GM18909 (cell line): ENCODE data around the gene ITGA11.

Experiments used
- ATAC-seq: cut with Tn5 transposase; IDR thresholded peaks from one replicate; pipeline ENCODE4 v1.9.1; 2021; ENCODE audit warnings: mild to moderate bottlenecking; ENCODE audit not compliant: unreplicated experiment, poor library complexity

The ITGA11 gene

DNA sequence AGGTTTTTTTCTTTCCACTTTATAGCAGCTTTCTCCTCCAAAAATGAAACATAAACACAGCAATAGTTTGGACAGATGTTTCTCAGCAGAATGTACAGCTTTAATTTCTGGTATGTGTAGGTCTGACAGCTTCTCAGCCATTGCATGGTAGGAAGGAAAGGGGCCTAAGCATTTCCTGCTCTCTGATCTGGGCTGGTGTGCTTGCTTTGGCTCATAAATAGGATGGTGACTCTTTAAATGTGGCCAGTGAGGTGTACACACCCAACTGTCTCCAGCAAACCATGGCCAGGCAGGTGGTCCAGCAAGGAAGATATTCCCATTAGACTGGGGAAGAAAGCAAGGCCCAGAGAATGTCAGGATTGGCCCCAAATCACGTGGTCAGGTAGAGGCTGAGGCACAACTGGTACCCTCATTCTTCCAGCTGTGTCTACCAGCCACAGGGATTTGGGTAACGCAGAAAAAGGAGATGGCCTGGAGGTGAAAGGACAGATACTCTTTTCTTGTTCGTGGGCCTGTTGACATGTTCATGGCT is 52.1 kb downstream of the ITGA11 start:
- no peak for ATAC-seq

DNA sequence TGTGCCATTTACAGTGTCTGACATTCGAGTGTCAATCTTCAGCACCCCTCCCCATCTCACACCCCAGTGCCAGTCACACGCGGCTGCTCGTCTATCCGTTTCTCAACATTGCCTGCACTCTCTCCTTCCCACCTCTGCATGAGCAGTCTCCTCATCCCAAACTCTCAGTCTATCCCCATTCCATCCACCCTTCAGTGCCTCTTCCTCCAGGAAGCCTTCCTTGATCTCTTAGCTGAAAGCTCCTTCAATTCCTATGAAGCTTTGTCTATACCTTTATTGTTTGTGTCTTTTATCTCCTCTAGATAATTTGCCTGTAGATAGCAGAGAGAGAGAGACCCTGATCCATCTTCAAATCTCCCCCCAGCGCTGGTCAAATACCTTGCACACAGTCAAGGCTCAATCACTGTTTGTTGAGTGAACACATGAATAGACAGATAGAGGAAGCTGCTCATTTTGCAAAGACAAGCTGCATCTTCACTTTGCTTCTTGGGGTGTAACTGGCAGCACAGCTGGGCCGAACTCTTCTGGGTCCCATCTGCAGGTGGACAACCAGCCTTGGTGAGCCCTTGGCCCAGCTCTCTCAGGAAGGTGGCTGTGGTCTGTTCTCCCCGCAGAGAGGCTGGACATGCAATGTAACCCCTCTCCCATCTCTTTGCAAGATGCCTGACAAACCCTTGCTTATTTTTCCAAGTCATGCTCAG is 52.8 kb downstream of the ITGA11 start:
- ATAC-seq, result no peak

GRCh38 chr15:68378595-68378994 is 53.4 kb downstream of the ITGA11 start:
- no peak for ATAC-seq

GRCh38 chr15:68377766-68378165 is 54.2 kb downstream of the ITGA11 start:
- no peak for ATAC-seq

- no peak for ATAC-seq
Observed at GRCh38 chr15:68376447-68377060, 55.4 kb downstream of the ITGA11 start.

- no peak for ATAC-seq
Observed at GRCh38 chr15:68375716-68376220, 56.2 kb downstream of the ITGA11 start.

DNA sequence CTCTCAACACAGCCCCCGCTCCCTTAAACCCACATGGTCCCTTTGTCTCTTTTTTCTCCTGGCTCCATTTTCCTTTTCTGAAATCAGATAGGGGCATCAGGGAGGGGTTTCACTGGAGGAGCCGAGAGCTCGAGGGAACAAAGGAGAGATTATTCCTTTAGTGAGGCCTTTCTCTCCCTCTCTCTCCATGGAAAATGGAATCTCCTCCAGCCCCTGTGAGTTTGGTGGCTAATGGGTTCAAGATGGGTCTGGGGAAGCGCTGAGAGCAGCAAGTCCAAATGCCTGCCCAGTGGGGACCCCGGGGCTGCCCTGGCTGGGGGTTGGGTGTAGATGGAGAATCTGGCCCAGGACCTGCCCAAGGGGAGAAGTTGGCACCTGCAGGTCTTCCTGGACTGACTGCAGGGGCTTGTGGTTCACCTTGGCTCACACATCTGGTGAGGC is 56.8 kb downstream of the ITGA11 start:
- ATAC-seq, result no peak

- no peak for ATAC-seq
Observed at GRCh38 chr15:68374168-68374745, 57.7 kb downstream of the ITGA11 start.

GRCh38 chr15:68373028-68373427 is 58.9 kb downstream of the ITGA11 start:
- no peak for ATAC-seq

DNA sequence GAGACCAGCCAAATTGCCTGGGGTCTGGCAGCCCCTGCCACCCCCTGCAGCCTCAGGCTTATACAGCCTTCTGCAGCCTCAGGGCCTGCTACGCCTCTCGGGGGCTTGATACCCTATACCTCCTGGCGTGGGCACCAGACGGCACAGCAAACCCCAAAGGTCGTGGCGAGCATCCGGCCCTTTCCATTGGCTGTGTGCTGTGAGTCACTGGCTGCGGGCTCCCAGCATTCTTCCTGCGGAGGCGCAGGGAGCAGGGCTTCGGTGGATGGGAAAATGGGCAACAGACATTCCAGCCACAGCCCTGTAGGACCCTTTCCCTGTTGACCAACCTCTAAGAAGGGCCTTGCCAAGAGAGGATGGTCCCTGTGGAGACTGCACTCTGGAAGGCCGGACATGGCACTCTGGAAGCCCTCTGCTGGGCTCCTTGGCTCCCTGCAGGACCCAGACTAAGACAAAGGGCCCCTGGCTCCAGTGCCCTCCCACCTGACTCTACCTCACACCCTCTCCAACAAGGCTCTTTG is 59.6 kb downstream of the ITGA11 start:
- no peak for ATAC-seq

DNA sequence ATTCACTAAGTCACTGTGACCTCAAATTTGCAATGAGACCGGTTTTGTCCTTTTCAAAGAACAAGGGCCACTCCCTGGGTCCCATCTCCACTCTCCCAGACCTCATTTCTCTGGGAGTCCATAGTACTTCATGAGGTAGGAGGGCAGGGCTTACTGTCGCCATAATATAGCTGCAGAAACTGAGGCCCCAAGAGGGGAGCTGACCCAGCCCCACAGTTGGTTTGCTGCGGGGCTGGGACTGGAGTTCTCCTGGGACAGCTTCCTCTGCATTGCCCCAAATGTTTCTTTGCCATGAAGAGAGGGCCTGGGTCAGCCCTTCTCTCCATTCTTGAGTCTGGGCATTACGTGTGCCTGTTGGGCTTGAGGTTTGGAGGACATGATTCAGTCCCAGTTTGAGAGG is 60.1 kb downstream of the ITGA11 start:
- ATAC-seq, result no peak

- no peak for ATAC-seq
Observed at GRCh38 chr15:68371160-68371559, 60.8 kb downstream of the ITGA11 start.

DNA sequence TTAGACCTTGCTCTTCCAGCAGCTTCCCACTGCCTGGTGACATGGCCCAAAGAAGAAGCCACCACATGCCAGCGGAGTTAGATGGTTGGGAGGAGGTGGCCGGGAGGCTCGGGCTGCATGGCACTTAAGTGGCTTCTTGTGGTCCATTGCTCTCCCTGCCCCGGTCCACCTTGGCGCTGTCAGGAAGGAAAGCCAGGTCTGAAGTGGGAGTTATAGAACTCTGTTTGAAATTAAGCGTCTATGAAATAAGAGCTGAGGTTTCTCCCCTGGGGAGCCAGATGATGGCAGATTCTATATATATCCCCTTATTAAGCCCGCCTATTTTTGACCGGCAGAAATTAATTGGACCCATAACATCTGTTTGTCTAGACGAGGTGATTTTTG is 61.2 kb downstream of the ITGA11 start:
- ATAC-seq, result no peak

GRCh38 chr15:68369931-68370767 is 61.8 kb downstream of the ITGA11 start:
- no peak for ATAC-seq

GRCh38 chr15:68368731-68369435 is 63.1 kb downstream of the ITGA11 start:
- ATAC-seq, result no peak

GRCh38 chr15:68367992-68368391 is 64.0 kb downstream of the ITGA11 start:
- no peak for ATAC-seq

GRCh38 chr15:68367226-68367625 is 64.7 kb downstream of the ITGA11 start:
- no peak for ATAC-seq

GRCh38 chr15:68366314-68366713 is 65.6 kb downstream of the ITGA11 start:
- ATAC-seq, result no peak

DNA sequence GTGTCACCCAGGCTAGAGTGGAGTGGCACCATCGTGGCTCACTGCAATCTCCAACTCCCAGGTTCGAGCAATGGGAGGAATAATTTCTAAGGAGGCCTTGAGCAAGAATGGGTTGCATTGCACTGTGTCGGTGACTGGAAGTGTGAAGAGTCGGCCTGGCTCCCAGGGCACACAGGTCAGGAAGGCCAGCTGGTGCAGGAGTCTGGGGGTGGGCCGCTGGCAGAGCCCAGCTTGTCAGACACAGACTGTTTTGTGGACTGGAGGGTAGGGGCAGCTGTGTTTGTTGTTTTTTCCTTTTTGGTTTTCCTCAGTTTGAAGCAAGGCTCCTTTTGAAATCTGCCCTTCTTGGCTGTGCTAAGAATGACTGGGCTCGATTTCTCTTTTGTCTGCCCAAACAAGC is 66.2 kb downstream of the ITGA11 start:
- ATAC-seq, result no peak
